ENCODE measurements around the gene ITGB7.

DNA sequence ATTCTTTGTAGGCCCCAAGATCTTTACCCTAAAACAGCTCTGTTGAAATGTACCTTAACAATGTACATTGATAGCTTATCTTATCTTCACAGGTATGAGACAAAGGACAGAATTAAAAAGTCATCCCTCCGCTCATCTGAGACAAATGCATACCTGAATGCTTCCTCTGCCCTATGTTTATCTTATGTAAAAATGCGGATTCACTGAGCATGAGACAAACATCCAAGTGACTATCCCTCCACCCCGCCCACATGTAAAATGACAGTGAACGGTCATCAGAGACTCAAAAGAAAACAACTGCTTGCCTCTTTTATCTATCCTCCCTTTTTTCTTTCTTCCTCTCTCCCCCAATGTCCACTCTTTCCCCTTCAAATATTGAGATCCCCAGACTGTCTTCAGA lies 63.7 kb downstream of the ITGB7 start:
- TF ChIP-seq, protein P1, sequence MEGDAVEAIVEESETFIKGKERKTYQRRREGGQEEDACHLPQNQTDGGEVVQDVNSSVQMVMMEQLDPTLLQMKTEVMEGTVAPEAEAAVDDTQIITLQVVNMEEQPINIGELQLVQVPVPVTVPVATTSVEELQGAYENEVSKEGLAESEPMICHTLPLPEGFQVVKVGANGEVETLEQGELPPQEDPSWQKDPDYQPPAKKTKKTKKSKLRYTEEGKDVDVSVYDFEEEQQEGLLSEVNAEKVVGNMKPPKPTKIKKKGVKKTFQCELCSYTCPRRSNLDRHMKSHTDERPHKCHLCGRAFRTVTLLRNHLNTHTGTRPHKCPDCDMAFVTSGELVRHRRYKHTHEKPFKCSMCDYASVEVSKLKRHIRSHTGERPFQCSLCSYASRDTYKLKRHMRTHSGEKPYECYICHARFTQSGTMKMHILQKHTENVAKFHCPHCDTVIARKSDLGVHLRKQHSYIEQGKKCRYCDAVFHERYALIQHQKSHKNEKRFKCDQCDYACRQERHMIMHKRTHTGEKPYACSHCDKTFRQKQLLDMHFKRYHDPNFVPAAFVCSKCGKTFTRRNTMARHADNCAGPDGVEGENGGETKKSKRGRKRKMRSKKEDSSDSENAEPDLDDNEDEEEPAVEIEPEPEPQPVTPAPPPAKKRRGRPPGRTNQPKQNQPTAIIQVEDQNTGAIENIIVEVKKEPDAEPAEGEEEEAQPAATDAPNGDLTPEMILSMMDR (IDR thresholded peaks at IDR 0.05), result no peak
- TF ChIP-seq EP300 (IDR thresholded peaks at IDR 0.05), result no peak
